Activated naive CD8-positive, alpha-beta T cell treated with anti-CD3 and anti-CD28 coated beads, Interleukin-2, amount 50 U/mL, for 16 hours (primary cell): ENCODE data around the gene IGFBP4.

Experiments
- DNase-seq: peaks from one replicate; pipeline ENCODE4 v3.0.0-alpha.2; 2020; ENCODE audit warnings: low read depth, low spot score

Gene IGFBP4

GRCh38 chr17:40471846-40472732 is 28.8 kb downstream of the IGFBP4 start:
- no peak for DNase-seq

DNA sequence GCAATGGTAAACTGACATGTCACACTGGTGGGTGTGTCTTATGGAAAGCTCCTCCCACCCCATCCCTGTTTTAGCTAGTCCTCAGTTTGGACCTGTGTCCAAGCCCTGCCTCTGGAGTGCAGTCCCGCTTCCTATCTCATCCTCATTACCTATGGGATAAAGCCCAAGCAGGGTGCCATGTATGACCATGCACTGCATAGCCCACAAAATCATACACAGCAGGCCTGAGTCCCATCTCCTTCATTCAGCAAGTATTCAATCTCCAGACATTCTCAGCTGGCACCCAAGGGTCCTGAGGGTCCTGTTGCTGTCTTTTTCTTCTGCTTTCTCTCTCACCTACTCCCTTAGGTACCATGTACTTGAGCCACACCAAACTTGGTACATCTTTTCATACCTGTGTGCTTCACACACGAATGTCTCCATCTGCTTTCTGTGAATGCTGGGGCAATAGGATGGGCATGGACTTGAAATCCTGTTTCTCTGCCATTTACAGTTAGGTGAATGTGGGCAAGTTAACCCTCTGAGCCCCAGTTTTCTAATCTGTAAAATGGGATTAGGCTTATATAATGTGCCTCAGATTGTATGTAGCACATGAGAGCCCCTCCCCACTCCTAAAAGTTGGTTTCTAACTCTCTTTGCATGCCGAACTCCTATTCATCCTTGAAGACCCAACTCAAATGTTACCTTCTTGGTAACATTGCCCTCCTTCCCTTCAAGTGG is 29.6 kb downstream of the IGFBP4 start:
- no peak for DNase-seq

GRCh38 chr17:40473573-40474365 is 30.5 kb downstream of the IGFBP4 start:
- no peak for DNase-seq

DNA sequence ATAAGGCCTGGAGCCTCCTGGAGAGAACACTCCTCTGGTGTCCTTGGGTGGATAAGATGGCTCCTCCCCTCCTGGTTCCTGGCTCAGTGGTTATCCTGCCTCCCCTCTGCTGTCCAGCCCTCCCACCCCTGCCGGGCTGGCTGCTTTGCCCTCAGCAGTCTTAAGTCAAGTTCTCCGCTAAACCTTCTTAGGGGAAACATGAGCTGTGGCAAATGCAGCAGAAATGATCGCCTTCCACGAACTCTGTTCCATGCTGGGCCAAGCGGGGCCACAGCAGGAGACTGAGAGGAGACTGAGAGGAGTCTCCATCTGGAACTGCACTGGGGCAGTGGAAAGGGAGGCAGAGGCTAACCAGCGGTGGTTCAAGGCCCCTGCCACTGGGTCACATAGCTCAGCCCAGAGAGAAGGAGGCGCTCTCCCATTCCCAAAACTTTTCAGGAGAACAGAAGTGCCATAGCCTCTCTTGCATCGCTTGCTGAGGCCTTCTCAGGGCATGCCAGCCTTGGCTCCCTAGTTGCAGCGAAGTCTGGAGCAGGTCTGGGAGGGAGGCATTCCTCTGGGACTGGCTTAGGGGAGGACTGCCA is 31.3 kb downstream of the IGFBP4 start:
- no peak for DNase-seq

GRCh38 chr17:40475234-40475908 is 32.1 kb downstream of the IGFBP4 start:
- DNase-seq: no peak

GRCh38 chr17:40477796-40478195 is 34.5 kb downstream of the IGFBP4 start:
- DNase-seq: no peak

GRCh38 chr17:40478486-40478885 is 35.2 kb downstream of the IGFBP4 start:
- no peak for DNase-seq

- no peak for DNase-seq
Measured at GRCh38 chr17:40479754-40480480, 36.7 kb downstream of the IGFBP4 start.

GRCh38 chr17:40480501-40481003 is 37.3 kb downstream of the IGFBP4 start:
- peak; percentile 68 for DNase-seq

GRCh38 chr17:40481106-40481505 is 37.9 kb downstream of the IGFBP4 start:
- no peak for DNase-seq

GRCh38 chr17:40482722-40483121 is 39.5 kb downstream of the IGFBP4 start:
- DNase-seq: no peak

DNA sequence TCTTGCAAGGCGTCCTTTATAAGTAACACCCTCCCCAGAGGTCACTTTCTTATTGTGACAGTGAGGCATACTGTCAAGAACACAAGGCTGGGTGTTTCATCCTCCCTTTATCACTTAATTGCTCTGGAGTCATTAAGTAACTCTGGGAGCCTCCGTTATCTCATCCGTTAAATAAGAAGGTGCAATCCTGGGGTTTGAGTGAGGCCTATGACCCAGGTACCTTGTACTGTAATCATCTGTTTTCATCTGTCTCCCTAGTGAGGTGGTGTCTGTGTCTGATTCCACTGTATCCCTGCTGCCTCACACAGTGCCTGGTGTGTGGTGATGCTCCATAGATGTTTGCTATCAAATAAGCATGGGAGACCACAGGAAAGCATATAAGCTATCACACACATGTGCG is 40.4 kb downstream of the IGFBP4 start:
- no peak for DNase-seq

DNA sequence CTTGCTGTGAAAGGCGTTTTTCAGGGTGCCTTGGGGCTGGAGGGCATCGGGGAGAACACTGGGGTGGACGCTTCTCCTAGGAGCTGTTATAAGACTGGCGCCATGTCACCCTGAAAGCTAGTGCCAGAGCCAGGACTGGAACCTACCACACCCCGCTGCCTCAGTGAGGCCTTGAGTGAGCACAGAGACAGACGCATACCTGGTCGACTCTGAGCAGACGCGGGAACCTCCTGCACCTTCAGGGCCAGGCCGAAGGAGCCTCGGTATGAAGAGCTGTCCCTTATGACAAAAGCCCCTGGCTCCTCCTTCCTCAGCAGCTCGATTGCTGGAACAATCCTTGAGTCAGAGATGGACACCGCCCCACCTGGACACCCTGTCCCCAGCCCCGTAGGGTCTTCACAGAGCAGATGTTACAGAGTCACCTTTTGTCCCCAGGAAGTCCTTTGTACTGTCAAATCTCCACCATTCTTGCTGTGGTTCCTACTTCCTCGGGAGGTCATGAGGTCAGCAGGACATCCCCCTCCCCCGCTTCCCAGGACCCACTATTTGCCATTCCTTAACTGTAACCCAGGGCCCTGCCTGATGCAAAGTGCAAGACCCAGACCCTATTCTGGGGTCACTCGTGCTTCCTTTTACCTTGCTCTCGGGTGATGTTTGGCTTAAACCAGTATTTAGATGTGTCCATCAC is 41.2 kb downstream of the IGFBP4 start:
- no peak for DNase-seq

DNA sequence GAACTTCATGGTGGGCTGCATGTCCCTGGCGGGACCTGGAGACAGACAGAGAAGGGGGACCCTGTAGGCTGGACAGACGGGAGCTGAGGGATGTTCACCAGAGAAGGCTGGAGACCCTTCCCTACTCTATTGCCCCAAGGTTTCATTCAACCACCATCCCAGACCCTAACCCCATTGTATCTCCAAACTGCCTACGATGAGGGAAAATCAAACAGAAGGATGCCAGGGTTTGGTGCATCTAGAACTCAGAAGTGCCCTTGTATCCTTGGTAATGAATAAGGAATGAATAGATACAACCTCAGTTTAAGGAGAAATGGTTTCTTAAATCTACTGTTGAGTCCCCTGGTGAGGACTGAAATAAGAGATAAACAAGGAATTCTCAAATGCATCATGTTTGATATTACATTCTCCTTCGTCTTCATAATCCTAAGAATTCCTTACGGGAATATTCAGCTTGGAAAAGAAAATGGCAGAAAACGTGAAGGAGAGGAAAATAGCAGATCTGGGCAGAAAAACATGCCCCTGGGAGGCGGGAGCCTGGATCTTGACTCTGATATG is 41.8 kb downstream of the IGFBP4 start:
- DNase-seq: no peak

DNA sequence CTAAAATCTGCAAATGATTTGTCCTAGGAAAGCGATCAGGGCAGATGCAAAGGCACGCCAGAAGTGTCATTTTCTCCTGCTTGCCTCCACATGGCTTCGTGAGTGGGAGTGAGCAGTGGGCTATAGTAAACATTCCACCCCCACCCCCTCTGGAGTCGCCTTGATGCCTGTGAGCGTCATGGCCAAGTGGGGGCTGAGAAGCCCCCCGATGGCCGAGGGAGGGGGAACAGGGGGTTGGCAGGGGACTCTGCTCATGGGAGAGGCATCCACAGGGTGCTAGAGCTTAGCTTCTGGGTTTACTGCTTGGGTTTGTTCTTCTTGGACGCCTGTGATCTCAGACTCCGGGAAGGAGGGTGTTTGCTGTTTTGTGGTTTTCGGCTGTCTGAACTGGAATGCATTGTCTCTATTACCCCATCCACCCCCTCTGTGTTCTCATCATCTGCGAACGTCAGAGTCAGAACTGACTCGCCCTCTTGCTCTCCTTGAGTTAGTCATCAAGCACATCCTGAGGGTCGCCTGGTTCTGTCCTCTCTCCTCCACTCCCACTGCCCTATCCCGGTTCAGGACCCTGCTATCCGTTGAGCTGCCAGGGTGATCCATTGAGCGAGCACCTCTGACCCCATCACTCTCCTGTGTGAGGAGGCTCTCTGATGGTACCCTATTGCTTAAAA is 42.7 kb downstream of the IGFBP4 start:
- DNase-seq: no peak

DNA sequence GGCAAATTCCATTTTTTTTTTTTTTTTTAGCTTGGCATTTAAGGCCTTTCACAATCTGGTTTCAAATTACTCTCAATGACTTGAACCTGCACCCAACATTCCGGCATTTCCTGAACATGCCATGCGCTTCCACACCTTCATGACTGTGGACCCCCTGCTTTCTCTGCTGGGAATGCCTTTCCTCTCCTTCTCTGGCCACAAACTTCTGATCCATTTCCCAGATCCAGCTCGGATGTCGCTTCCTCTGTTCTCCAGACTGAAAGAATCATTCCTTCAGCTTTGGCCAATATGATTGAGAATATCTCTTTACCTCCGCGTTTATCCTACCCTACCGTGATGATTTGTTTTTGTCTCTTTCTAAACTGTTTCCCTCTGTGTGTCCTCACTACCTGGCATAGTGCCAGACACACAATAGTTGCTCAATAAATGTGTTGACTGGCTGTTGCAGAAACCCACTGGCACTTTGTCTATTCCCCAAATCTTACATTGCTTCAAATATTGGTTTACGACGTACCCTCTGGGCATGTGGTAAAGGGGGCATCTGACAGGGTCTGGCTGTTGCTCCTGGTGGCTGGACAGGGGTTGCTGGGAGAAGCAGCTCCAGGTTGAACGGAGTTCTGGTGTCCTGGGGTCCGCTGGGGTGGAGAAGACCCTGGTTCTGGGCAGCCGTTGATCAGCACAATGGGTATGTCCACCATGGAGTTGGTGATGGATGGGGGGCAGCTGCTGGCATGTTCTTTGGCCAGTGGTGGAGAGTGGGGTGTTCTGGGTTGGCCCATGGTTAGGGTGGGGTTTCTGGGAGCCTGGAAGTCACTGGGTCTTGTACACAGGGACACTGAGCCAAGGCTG is 43.5 kb downstream of the IGFBP4 start:
- no peak for DNase-seq

DNA sequence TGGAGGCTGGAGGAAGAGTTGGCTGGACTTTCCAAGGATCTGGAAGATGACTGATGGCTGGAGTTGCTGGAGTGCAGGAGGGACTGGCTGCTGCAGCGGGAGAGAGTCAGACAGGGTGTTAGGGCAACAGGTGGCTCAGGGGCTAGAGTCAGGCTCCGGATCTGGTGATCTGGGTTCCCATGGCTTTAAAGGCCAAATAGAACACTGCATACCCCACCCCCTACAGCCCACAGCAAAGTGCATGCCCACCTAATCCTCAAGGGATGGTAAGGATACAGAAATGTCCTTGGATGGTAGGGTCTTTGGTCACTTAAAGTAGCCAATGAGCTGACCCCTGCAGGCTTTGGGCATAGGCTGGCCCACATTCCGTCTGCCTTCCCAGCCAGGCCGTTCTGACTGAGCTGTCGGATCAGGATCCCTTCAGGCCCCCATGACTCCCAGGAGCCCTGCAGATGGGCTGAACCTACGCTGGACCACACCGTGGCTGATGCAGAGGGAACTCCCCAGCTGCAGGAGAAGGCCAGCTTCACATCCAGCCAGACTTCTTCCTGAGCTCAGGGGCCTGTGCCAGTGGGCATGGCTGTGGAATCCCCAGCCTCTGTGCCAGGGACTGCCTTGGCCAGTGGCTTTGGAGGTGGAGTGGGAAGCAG is 44.2 kb downstream of the IGFBP4 start:
- no peak for DNase-seq
